Dedifferentiated amniotic fluid mesenchymal stem cell (primary cell): ENCODE results near the gene MIA2.
"Not testable (repeated sequence)": the region's sequence is repeated elsewhere in the genome, so short reads cannot be mapped to it uniquely, and the experiment has no call there.

Experiments used
- DNase-seq: peaks from one replicate; pipeline ENCODE4 v3.0.0-alpha.2; 2016; ENCODE audit errors: extremely low spot score

Gene MIA2

DNA sequence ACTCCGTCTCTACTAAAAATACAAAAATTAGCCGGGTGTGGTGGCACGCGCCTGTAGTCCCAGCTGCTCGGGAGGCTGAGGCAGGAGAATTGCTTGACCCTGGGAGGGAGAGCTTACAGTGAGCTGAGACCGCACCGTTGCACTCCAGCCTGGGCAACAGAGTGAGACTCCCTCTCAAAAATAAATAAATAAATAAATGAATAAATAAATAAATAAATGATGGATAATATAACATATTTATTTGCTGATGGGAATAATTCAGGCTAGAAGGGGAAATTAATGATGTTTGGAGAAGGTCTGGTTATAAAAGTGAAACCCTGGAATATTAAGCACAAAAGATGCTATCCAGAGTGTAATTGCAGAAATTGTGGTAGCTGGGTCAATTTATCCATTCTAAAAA lies 107.4 kb downstream of the MIA2 start:
- not testable (repeated sequence) for DNase-seq

DNA sequence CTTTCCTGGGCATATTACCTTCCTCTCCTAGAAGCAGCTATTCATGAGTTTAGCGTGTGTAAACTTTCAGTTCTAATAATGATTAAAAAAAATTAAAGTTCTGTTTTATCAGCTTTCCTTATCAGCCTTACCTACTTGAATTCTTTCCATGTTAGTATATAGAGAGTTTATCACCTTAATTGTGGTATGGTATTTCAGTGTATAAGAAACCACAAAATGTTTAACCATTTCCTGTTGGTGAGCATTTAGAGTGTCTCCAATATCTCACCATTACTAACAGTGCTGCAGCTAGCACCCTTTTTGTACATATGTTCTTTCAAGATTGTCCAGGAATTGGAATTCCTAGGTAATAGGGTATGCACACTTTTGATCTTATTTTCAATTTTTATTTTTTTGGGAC lies 109.1 kb downstream of the MIA2 start:
- DNase-seq = no peak

DNA sequence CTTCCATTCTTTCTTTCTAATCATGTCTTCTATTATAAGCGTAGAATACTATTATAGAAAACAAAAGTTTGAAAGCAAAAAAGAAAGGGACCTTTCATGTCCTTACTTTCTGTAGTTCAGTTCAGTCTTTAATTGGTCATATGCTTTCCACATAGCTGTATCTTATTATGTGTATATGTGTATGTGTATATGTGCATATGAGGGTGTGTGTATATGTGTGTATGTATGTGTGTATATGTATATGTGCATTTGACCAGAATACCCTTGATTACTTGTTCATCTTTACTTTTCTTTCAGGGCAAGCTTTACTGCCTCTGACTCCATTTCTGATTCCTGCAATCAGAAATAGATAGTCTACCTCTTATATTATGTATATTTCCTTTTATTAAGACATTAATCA lies 109.9 kb downstream of the MIA2 start:
- no peak for DNase-seq

DNA sequence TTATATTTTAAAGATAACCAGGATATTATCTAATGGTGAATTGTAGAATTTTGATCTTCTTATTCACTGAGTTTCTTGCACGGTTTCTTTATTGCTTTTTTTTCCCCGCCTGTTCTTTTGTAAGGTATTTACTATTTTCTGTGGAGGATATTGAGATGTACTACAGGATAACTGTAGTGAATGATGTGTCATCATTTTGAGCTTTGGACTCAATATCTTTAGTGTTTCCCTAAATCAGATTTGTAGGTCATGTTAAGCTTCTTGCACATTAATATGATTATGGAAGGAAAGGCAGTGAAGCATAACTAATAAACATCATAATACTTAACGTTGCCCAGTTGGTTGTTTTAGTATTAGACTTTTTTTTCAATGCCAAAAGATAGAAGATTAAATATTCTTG lies 117.2 kb downstream of the MIA2 start:
- DNase-seq = no peak

DNA sequence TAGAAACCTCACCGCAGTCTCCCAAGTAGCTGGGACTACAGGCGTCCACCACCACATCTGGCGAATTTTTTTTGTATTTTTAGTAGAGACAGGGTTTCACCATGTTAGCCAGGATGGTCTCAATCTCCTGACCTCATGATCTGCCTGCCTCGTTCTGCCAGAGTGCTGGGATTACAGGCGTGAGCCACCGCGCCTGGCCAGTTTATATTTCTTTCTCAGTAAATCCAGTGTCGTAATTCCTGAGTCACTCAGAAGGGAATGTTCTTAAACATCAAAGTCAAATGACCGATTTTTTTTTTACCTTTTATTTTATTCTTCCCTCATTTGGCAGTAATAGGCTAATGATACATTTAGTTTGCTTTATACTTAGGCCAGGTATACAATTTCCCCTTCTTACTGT lies 118.0 kb downstream of the MIA2 start:
- no peak for DNase-seq

DNA sequence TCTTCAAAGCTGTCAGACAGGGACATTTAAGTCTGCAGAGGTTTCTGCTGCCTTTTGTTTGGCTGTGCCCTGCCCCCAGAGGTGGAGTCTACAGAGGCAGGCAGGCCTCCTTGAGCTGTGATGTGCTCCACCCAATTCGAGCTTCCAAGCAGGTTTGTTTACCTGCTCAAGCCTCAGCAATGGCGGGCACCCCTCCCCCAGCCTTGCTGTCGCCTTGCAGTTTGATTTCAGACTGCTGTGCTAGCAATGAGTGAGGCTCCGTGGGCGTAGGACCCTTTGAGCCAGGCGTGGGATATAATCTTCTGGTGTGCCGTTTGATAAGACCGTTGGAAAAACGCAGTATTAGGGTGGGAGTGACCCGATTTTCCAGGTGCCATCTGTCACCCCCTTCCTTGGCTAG lies 125.4 kb downstream of the MIA2 start:
- DNase-seq = not testable (repeated sequence)

DNA sequence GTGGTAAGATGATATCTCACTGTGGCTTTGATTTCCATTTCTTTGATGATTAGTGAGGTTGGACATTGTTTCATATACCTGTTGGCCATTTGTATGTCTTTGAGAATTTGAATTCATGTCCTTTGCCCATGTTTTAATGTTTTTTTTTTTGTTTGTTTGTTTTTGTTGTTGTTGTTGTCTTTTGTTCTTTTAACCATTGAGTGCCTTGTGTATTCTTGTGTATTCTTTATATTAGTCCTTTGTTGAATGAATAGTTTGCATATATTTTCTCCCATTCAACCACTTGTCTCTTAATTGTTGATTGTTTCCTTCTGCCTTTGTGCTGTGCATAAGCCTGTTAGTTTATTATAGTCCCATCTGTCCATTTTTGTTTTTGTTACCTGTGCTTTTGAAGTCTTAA lies 126.6 kb downstream of the MIA2 start:
- no peak for DNase-seq

DNA sequence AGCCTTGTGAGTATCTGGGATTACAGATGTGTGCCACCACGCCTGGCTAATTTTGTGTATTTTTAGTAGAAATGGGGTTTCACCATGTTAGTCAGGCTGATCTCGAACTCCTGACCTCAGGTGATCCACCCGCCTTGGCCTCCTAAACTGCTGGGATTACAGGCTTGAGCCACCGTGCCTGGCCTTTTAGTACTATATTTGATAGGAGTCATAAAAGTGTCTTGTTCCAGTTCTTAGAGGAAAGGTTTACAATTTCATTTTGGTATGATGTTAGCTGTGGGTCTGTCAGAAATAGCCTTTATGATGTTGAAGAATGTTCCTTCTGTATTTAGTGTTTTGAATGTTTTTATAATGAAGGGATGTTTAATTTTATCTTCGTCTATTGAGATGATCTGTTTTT lies 127.8 kb downstream of the MIA2 start:
- DNase-seq = not testable (repeated sequence)

DNA sequence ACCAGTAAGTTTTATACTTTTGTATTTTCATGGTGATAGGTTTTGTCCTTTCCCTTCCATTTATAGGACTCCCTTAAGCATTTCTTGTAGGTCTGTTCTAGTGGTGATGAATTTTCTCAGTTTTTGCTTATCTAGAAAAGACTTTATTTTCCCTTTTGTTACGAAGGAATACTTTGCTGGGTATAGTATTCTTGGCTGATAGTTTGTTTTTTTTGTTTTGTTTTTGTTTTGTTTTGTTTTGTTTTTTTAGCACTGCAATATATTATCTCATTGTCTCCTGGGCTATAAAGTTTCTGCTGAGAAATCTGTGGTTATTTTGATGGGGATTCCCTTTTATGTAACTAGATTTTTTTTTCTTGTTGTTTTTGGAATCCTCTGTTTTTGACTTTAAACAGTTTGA lies 130.8 kb downstream of the MIA2 start:
- DNase-seq = no peak

DNA sequence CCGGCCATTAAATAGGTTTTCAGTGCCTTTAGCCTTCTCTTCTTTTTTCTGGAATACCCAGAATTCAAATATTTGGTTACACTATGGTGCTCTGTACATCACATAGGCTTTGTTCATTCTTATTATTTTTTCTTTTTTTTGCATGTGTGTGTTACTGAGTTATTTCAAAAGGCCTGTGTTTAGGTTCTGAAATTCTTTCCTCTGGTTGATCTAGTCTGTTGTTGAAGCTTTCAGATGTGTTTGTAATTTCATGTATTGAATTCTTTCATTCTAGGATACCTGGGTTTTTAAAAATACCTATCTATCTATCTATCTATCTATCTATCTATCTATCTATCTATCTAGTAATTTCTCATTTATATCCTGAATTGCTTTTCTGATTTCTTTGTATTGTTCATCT lies 131.6 kb downstream of the MIA2 start:
- no peak for DNase-seq

DNA sequence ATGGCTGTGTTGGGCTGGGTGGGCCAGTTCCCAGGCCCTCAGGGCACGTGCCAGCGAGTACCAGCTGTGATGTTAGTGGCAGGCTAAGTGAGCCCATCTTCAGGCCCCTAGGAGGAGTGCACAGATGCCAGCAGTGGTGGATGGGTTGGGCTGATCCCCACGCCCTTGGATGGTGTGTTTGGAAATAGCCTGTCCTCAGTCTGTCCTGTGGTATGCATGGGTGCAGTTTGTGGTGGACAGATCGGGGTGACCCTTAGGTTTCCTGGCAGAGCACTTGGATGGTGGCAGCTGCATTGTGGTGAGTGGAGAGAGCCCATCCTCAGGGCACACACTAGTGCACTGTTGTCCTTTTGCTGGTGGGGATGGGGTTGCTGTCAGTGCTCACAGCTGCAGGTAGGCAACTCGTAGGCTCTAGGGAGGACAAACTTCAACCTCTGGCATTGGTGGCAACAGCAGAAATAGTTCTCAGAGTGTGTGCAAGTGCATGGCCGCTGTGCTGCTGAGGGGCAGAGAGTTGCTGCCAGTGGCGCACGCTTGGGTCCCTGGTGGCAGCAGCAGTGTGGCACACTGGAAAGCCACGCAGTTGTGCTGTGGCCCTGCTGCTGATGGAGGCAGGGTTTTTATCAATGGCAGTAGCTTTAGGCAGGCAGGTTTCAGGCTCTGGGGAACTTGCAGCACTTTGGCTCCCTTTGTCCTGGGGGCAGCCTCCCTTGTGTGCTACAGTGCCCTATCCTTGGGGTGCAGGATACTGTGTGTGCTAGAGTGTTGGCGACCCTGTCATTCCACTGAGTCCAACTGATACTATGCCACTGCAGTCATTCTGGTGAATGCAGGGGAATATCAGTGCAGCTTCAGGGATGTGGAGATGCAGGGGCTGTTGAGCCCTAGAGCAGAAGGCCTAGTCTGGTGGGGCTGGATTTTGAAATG lies 133.0 kb downstream of the MIA2 start:
- DNase-seq = no peak

DNA sequence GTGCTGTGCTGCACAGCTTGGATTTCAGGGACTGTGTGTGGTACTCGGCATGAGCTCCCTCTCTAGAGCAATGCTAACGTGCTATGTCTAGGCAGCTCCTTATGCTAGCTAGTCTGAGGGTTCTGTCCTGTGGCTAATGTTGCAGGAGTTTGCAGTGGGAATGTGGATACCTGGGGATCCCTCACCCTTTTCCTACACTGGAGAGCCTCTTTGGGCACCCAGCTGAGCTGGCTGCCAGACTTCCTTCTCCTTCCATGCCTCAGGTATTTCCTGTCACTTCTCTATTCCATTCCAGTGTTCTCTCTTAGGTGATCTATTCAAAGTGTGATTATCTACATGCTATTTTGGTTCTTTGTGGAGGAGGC lies 133.7 kb downstream of the MIA2 start:
- DNase-seq = no peak

DNA sequence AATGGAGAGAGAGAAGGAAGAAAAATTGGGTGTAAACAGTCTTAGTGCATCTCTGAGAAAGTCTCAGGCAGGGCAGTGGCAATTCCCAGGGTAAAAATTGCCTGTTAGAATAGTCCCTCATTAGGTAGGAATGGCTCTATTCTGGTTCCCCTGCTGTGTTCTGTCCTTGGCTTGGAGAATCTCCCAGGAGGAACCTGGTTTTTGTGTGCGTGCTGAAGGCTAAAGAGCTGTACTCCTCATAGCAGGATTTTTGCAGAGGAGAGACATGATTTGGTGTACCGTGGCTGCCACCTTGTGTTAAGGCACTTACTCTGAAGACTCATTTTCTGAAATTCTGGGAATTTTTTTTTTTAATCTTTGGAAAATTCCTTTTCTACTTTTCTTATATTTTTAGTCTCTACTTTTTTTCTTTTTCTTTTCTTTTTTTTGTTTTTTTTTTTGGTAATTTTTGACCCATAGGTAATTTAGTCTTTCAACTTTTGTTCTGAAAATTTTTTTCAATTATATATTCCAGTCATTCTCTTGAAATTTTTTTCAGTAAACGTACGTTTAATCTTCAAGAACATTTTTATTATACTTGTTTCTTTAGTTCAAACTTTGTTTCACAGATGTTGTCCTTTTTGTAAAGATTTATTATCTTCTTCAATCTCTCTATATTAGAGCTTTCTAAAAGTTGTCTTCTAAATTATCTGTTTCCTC lies 134.7 kb downstream of the MIA2 start:
- peak; percentile 71 for DNase-seq

DNA sequence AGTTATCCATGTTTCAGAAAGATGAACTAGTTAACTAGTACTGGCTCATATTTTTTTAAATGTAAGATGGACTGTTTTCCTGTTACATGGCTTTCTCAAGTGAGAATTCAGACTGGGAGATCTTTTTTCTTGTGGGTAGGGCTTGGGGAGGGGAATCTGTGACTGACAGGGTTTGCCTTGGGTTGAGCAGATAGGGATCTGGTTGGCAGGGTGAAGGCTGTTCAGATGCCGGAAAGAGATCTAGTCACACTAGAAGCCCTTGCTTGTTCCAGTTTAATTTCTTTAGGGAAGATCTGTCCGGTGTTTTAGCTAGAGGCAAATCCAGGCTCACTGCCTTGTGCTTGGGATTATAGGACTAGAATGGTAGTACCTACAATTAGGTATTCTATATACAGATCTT lies 135.3 kb downstream of the MIA2 start:
- DNase-seq = no peak

DNA sequence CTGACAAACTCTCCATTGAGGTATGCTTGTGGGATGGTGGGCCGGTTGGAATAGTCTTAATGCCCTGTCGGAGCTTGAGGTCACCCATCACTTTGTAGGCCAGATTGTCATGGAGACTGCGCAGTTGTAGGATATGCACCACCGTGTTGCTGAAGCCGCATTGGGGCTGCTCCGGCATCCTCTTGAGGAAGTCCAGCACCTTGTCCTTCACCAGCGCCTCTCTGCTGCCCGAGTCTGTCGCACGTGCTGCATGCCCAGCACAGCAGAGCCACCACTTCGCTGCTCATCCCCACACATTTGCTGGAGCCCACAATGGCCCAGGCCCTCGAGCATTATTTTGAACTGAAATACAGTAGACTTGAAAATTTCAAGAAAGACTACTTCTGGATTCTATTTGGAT lies 136.7 kb downstream of the MIA2 start:
- DNase-seq = no peak

DNA sequence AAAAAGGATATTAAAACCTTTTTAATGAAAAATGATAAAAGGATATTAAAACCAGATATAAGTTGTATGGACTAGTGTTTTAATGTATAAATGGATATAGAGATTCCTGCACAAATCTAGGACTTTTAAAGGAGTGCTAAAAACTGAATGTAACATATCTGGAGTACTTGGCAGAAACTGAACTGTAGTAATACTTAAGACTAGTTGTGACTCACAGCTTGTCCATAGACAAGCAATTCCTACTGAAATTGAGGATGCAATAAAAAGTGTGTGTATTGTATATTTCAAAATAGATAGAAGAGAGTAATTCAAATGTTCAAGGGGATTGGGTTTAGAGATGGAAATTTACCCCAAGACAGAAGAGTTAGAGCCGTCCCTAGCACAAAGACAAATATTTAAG lies 138.9 kb downstream of the MIA2 start:
- no peak for DNase-seq

DNA sequence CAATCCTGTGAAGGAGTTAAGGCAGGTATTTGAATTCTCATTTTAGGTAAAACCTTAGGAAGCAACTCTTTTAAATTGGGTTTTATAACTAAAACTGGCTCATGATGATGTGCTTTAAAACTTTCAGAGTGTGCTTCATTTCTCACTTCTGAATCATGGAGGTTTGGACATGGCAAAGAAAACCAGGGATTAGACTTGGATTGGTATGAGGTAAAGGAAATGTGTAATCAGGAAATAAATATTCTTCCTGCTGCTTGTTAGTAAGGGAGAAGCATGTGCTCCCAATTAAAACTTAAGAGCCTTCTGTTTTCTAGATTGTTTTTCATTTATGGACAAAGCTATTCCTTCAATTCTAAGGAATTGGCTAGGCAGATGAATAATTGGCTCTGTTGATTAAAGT lies 141.1 kb downstream of the MIA2 start:
- peak; percentile 60 for DNase-seq

DNA sequence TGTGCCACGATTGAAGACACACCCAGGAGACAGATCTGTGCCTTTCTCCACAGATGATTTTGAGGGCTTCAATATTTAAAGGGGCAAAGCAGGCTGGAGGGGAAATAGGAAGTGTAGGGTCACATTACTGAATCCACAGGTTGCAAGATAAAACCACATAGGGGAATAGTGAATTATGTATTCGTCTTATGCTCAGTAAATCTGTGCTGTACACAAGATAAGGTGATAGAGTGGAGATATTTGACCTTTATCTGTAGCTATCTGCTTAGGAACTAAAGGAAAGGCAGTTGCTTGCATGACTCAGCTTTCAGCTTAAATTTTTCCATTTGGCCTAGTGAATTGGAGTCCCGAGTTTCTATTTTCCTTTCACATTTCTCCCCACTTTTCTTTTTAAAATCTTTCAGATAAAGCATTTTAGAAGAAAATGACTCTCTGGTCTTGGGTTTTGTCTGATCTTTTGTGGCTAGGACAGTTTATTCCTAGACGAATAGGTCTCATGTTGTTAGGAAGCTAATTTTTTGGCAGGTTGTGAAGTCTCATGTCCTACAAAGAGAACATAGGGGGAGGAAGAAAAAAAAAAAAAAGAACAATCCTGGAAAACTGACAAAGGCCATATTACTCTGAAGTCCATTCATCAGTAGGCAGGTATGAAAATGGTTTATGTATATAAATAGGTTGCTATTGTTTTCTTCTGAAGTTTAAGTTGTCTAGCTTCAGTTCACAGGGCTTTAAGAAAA lies 143.1 kb downstream of the MIA2 start:
- peak; percentile 37 for DNase-seq

DNA sequence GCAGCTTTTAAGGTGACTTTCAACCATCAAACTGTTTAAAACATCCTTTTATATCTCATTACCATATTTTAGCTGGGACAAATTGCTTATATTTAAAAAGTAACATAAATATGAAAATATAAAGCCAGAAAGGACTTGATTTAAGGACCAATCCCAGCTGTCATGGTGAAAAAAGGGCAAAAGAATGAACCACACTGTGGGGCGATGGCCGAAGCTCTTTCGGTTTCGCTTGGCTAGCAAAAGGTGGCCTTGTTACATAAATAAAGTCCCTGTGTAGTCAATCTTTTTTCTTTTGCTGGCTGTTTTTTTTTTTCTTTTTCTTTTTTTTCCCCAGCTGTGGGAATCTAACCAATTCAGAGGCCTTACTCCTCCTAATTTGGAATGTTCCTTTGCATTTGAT lies 147.7 kb downstream of the MIA2 start:
- no peak for DNase-seq

DNA sequence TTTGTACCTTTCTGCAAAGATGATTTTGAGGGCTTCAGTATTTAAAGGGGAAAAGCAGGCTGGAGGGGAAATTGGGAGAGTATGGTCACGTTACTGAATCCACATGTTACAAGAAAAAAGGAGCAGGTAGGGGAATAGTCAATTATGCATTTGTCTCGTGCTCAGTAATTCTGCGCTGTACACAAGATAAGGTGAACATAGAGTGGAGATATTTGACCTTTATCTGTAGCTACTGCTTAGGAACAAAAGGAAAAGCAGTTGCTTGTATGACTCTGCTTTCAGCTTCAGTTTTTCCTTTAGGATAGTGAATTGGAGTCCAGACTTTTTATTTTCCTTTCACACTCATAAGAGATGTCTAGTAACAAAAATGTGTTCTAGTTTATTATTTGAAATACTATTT lies 148.7 kb downstream of the MIA2 start:
- DNase-seq = no peak

DNA sequence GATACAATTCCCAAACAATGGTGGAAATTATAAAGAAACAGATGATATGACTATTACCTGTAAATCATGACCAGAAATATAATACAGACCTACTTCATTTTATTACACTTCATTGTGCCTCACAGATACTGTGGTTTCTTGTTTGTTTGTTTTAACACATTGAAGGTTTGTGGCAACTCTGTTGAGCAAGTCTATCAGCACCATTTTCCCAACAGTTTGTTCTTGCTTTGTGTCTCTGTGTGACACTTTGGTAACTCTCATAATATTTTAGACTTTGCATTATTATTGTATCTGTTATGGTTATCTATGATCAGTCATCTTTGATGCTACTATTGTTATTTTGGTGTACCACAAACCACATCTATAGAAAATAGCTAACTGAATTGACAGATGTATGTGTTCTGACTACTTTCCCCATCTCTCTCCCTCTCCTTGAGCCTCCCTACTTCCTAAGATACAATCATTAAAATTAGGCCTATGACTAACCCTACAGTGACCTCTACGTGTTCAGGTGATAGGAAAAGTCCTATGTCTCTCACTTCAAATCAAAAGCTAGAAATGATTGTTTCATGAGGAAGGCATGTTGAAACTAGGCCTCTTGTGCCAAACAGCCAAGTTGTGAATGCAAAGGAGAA lies 149.4 kb downstream of the MIA2 start:
- DNase-seq = no peak

DNA sequence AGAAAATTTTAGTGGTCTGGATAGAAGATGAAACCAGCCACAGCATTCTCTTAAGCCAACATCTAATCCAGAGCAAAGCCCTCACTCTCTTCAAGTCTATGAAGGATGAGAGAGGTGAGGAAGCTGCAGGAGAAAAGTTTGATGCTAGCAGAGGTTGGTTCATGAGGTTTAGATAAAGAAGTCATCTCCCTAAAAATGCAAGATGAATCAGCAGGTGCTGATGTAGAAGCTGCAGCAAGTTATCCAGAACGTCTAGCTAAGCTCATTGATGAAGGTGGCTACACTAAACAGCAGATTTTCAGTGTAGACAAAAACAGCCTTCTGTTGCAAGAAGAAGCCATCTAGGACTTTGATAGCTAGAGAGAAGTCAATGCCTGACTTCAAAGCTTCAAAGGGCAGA lies 150.0 kb downstream of the MIA2 start:
- no peak for DNase-seq
